Mucosa of rectum (tissue), 2 donors: ENCODE data around the gene GNA15.
"Not testable (repeated sequence)": the region's sequence is repeated elsewhere in the genome, so short reads cannot be mapped to it uniquely, and the experiment has no call there.

ENCODE experiments used
- H3K27ac ChIP-seq, 2 donors: one replicate each; pipeline ENCODE4 v1.7.0; 2013; ENCODE audit warnings: inconsistent platforms in 2 of 2, low read depth in 2 of 2, low read length in 2 of 2
- H3K27me3 ChIP-seq, 2 donors: one replicate each; pipeline ENCODE4 v1.7.0; 2013; ENCODE audit warnings: low read length in 2 of 2; ENCODE audit not compliant: control insufficient read depth in 2 of 2, insufficient read depth in 2 of 2
- H3K36me3 ChIP-seq, 2 donors: one replicate each; pipeline ENCODE4 v1.7.0; 2013; ENCODE audit warnings: low read length in 2 of 2; ENCODE audit not compliant: control insufficient read depth in 2 of 2, insufficient read depth in 2 of 2
- H3K4me1 ChIP-seq, 2 donors: one replicate each; pipeline ENCODE4 v1.7.0; 2013; ENCODE audit warnings: low read length in 2 of 2, mild to moderate bottlenecking in 1 of 2; ENCODE audit not compliant: control insufficient read depth in 2 of 2, insufficient read depth in 2 of 2
- H3K4me3 ChIP-seq, 2 donors: one replicate each; pipeline ENCODE4 v1.7.0; 2013; ENCODE audit warnings: low read length in 2 of 2
- H3K9ac ChIP-seq, 2 donors: one replicate each; pipeline ENCODE4 v1.7.0; 2013; ENCODE audit warnings: low read length in 2 of 2, low read depth in 1 of 2, mild to moderate bottlenecking in 1 of 2
- H3K9me3 ChIP-seq, 2 donors: one replicate each; pipeline ENCODE4 v1.7.0; 2013; ENCODE audit warnings: low read length in 2 of 2; ENCODE audit not compliant: control insufficient read depth in 2 of 2
- donor health status: healthy.
- donor health status: Normal muscosa, but diverticular disease.

The GNA15 gene, protein sequence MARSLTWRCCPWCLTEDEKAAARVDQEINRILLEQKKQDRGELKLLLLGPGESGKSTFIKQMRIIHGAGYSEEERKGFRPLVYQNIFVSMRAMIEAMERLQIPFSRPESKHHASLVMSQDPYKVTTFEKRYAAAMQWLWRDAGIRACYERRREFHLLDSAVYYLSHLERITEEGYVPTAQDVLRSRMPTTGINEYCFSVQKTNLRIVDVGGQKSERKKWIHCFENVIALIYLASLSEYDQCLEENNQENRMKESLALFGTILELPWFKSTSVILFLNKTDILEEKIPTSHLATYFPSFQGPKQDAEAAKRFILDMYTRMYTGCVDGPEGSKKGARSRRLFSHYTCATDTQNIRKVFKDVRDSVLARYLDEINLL

GRCh38 chr19:3135961-3136683, at the start of gene GNA15:
Gene GNA15, plus strand, starts transcription at chr19:3136033. Its CDS starts 418 bp downstream, at chr19:3136451.
- Histone ChIP-seq H3K4me1 (no peaks in the 10 kb centered on the region), H3K27ac (peak within 1 kb of the TSS; percentile 48 to 52), H3K9me3 (no peaks in the 10 kb centered on the region), H3K27me3 (no peaks in the 10 kb centered on the region), H3K4me3 (peak within 1 kb of the TSS; percentile 37 to 59), H3K36me3 (no peaks in the 10 kb centered on the region), H3K9ac (peak within 1 kb of the TSS; percentile 56 to 76)

DNA sequence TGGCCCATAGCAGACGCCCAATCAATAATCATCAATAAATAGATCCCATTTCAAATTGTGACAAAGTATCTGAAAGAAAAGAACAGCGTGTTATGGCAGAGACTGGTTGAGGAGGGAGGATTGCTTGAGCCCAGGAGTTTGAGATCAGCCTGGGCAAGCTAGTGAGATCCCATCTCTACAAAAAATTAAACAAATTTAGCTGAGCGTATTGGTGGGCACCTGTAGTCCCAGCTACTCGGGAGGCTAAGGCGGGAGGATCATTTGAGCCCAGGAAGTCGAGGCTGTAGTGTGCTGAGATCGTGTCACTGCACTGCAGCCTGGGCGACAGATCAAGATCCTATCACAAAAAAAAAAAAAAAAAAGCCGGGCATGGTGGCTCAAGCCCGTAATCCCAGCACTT, 48.1 kb upstream of the GNA15 start:
- Histone ChIP-seq H3K9ac (no peak overlapping the region), H3K27ac (no peak overlapping the region), H3K36me3 (no peaks in the 10 kb centered on the region), H3K9me3 (no peaks in the 10 kb centered on the region), H3K4me3 (no peak overlapping the region), H3K4me1 (peaks cover 4 to 20% of the 10 kb centered on the region in 2 donors), H3K27me3 (no peaks in the 10 kb centered on the region)

- Histone ChIP-seq H3K9ac (peak overlapping the region in 1 of 2 donors; percentile 56), H3K4me1 (peaks cover 4 to 15% of the 10 kb centered on the region in 2 donors)
These were observed 46.5 kb upstream of the GNA15 start for GRCh38 chr19:3089299-3089855.

DNA sequence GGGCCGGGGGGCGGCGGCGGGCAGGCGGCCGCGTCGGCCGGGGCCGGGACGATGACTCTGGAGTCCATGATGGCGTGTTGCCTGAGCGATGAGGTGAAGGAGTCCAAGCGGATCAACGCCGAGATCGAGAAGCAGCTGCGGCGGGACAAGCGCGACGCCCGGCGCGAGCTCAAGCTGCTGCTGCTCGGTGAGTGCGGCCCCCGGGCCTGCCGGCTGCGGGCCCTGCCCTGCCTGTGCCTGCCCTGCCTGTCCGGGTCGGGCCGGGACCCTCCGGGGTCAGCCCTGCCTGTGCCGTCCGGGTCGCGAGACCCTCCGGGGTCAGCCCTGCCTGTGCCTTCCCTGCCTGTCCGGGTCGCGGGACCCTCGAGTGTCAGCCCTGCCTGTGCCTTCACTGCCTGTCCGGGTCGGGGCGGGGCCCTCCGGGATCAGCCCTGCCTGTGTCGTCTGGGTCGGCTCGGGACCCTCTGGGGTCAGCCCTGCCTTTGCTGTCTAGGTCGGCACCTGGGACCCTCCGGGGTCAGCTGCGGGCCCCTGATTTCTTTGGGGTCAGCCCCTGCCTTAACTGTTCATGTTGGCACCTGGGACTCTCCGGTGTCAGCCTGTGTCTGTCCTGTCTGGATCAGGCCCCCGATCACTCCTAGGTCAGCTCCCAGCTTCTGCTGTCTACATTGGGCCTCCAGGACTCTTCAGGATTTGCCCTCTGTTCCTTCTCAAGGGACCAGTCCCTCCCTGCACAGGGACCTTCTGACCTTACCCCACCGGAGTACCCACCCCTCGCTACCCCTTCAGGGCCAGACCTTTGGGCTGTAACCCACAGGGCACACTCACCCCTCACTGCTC, 41.0 kb upstream of the GNA15 start:
- no peaks in the 10 kb centered on the region for H3K27me3 ChIP-seq
- peak overlapping the region; percentile 86 to 89 for H3K27ac ChIP-seq
- no peaks in the 10 kb centered on the region for H3K9me3 ChIP-seq
- H3K4me1 ChIP-seq, result peaks cover 46% of the 10 kb centered on the region in 2 donors
- H3K9ac ChIP-seq, result peak overlapping the region; percentile 95 to 99
- H3K36me3 ChIP-seq, result no peaks in the 10 kb centered on the region
- H3K4me3 ChIP-seq, result peak overlapping the region; percentile 82 to 89

More at GRCh38 chr19:3089299-3089855, 46.5 kb upstream of the GNA15 start:
- H3K9me3 ChIP-seq, H3K27me3 ChIP-seq, H3K36me3 ChIP-seq: not testable (repeated sequence)
- Histone ChIP-seq H3K27ac (peak overlapping the region; percentile 63 to 75), H3K4me3 (peak overlapping the region in 1 of 2 donors; percentile 30)

DNA sequence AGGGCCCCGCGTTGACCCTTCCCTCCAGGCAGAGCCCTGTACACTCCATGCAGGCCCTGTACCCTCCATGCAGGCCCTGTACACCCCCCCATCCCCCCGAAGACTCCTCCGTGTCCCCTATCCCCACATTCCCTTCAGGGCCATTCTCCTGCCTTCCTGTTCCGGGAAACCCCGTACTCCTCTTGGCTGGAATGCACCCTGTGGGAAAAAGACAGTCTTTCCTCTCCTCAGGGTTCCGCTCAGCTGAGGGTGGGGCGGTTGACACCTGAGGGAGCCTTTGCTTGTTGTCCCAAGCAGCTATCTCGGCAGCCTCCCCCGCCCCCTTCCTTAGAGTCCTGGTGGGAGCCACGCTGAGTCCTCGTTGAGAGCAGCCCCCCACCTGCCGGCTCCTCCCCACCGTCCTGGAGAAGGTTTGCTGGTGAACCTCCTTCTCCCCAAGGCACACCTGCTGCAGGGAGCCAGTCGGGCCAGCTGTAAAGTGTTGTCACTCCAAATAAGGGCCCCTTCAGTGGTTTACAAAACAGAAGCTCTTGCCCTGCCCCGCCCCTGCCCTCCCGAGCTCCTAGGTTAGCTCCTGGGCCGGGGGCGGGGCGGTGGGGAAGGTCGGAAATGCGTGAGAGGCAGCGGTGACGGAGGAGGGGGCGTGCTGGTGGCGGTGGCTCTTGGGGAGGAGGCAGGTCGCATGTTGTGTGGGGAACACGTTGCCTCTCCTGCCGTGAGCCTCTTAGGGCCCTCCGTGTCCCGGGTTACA, 40.2 kb upstream of the GNA15 start:
- peaks cover 44 to 51% of the 10 kb centered on the region in 2 donors for H3K4me1 ChIP-seq
- peak overlapping the region; percentile 82 to 89 for H3K4me3 ChIP-seq
- H3K9ac ChIP-seq, result peak overlapping the region; percentile 95 to 99
- peak overlapping the region; percentile 86 to 89 for H3K27ac ChIP-seq
- H3K27me3 ChIP-seq, result peaks cover 0 to 2% of the 10 kb centered on the region in 2 donors
- no peaks in the 10 kb centered on the region for H3K9me3 ChIP-seq
- peaks cover 0 to 4% of the 10 kb centered on the region in 2 donors for H3K36me3 ChIP-seq

DNA sequence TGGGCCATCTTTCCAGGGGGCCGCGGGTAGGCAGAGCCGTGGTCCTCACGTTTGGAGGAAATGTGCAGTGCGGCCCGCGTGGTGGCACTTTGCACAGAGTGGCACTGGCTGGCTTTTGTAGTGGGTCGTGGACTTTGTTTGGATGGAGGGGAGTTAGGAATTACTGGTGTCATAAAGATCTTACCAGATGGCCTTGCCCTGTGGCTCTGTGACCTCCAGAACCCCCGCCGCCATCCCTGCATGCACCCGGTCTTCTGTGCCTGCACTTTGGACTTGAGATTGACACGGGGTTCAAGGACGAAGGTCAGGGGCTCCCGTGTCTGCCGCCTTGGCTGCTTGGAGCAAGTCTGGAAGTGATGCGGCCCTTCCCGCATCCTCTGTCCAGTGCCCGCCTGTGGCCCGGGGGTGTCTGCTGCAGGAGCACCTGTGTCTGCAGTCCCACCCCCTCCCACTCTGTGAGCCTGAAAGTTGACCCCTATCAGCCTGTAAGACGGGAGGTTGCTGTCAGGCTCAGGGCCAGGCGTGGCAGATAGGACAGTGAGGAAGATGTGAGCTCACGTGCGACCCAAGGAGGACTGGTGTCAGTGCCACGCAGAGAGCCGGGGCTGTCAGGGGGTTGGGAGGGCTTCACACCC, 39.4 kb upstream of the GNA15 start:
- Histone ChIP-seq H3K9me3 (no peaks in the 10 kb centered on the region), H3K4me3 (peak overlapping the region; percentile 82 to 89), H3K27me3 (peaks cover 0 to 2% of the 10 kb centered on the region in 2 donors), H3K9ac (peak overlapping the region; percentile 95 to 99), H3K4me1 (peaks cover 48 to 51% of the 10 kb centered on the region in 2 donors), H3K36me3 (peaks cover 0 to 4% of the 10 kb centered on the region in 2 donors), H3K27ac (peak overlapping the region; percentile 86 to 89)

DNA sequence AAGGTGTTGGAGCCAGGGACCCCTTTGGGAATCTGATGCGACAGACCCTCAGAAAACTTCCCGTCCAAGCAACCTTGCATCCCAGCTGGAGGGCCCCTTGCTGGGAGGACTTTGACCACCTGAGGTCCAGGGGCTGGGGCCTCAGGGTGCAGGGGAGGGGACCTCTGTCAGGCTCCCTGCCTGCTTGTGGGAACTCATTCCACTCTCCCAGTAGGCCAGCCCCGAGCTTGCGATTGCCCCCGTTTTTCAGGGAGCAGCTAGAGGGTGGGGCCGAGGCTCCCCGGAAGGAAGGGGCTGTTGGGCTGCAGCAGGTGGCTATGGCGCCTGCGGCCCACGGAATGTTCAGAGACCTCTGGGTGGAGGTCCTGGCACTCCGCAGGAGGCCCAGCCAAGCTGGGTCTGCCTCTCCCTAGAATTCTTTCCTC, 38.9 kb upstream of the GNA15 start:
- Histone ChIP-seq H3K27ac (peak overlapping the region; percentile 86 to 89), H3K36me3 (peaks cover 0 to 4% of the 10 kb centered on the region in 2 donors), H3K4me1 (peaks cover 49 to 51% of the 10 kb centered on the region in 2 donors), H3K9ac (peak overlapping the region; percentile 95 to 99), H3K27me3 (peaks cover 0 to 2% of the 10 kb centered on the region in 2 donors), H3K9me3 (no peaks in the 10 kb centered on the region), H3K4me3 (peak overlapping the region; percentile 82 to 89)

DNA sequence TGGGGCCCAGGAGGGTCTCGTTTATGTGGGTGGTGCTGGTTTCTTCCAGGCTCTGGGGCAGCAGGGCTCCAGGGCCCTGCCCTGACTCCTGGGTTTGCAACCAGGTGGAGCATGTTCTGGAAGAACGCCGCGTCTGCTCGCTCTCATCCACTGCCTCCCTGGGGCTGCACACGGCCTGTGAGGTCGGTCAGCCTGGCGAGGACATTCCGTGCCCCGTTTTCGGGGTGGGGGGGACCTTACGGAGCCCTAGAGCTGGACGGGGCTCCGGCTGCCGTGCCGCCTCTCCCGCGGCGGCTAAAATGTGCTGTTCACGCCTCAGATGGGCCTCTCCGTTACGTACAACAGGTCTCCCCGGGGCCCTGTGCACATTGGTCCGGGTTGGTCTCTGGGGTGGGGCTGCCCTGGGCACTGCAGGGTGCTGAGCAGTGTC, 38.4 kb upstream of the GNA15 start:
- Histone ChIP-seq H3K9me3 (no peaks in the 10 kb centered on the region), H3K4me3 (peak overlapping the region; percentile 82 to 89), H3K27me3 (peaks cover 0 to 2% of the 10 kb centered on the region in 2 donors), H3K27ac (peak overlapping the region; percentile 86 to 89), H3K36me3 (peaks cover 0 to 4% of the 10 kb centered on the region in 2 donors), H3K4me1 (peaks cover 52 to 55% of the 10 kb centered on the region in 2 donors), H3K9ac (peak overlapping the region; percentile 95 to 99)
